ENCODE data around the gene CDC6.

CDC6 gene

DNA sequence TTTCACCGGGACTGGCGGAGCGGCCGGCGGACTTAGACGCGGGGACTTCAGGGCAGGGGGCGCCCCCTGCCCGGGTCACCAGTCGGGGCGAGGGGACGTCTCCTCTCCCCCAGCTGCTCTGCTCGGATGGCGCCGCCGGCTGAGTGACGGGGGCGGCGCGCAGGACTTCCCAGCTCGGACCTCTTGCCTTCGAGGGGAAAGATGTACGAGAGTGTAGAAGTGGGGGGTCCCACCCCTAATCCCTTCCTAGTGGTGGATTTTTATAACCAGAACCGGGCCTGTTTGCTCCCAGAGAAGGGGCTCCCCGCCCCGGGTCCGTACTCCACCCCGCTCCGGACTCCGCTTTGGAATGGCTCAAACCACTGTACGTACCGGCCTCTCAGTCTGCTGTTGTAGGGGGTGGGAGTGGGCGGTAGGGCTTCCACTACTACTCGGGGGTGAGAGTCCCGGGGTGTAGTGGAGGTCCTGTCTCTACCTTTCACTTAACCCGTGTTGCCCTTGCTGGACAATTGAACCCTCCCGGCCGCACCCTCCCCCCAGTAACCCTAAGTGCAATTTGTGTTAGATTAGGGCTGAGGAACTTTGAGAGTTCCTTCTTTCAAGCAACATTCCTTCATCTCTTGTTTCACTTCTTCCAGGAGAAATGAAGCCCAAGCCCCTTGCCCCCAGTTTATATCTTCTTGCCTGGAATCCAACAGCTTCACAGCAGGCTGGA, 55.0 kb downstream of the CDC6 start:
- no peak for TF ChIP-seq MAX (IDR thresholded peaks at IDR 0.05)
- TF ChIP-seq, protein P1, sequence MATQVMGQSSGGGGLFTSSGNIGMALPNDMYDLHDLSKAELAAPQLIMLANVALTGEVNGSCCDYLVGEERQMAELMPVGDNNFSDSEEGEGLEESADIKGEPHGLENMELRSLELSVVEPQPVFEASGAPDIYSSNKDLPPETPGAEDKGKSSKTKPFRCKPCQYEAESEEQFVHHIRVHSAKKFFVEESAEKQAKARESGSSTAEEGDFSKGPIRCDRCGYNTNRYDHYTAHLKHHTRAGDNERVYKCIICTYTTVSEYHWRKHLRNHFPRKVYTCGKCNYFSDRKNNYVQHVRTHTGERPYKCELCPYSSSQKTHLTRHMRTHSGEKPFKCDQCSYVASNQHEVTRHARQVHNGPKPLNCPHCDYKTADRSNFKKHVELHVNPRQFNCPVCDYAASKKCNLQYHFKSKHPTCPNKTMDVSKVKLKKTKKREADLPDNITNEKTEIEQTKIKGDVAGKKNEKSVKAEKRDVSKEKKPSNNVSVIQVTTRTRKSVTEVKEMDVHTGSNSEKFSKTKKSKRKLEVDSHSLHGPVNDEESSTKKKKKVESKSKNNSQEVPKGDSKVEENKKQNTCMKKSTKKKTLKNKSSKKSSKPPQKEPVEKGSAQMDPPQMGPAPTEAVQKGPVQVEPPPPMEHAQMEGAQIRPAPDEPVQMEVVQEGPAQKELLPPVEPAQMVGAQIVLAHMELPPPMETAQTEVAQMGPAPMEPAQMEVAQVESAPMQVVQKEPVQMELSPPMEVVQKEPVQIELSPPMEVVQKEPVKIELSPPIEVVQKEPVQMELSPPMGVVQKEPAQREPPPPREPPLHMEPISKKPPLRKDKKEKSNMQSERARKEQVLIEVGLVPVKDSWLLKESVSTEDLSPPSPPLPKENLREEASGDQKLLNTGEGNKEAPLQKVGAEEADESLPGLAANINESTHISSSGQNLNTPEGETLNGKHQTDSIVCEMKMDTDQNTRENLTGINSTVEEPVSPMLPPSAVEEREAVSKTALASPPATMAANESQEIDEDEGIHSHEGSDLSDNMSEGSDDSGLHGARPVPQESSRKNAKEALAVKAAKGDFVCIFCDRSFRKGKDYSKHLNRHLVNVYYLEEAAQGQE (IDR thresholded peaks at IDR 0.05; ENCODE audit: low read depth) = no peak
- TF ChIP-seq ZBTB7A (IDR thresholded peaks at IDR 0.05; ENCODE audit: low read depth) = no peak
- TF ChIP-seq FOXM1 (IDR thresholded peaks at IDR 0.05; ENCODE audit: borderline replicate concordance, low read depth) = no peak
- TF ChIP-seq EP300 (IDR thresholded peaks at IDR 0.05; ENCODE audit: borderline replicate concordance) = no peak
- no peak for TF ChIP-seq CREB1 (IDR thresholded peaks at IDR 0.05; ENCODE audit: low read depth)
- TF ChIP-seq YY1 (IDR thresholded peaks at IDR 0.05; ENCODE audit: low read depth) = no peak
- no peak for TF ChIP-seq USF1 (IDR thresholded peaks at IDR 0.05)
- TF ChIP-seq TAF1 (IDR thresholded peaks at IDR 0.05; ENCODE audit: low read depth) = no peak
- no peak for TF ChIP-seq EGR1 (IDR thresholded peaks at IDR 0.05)
- no peak for TF ChIP-seq TEAD4 (IDR thresholded peaks at IDR 0.05)
- no peak for TF ChIP-seq CEBPB (IDR thresholded peaks at IDR 0.05)
- TF ChIP-seq RAD21 (IDR thresholded peaks at IDR 0.05; ENCODE audit: low read depth) = no peak
- no peak for TF ChIP-seq NFIC (IDR thresholded peaks at IDR 0.05)

DNA sequence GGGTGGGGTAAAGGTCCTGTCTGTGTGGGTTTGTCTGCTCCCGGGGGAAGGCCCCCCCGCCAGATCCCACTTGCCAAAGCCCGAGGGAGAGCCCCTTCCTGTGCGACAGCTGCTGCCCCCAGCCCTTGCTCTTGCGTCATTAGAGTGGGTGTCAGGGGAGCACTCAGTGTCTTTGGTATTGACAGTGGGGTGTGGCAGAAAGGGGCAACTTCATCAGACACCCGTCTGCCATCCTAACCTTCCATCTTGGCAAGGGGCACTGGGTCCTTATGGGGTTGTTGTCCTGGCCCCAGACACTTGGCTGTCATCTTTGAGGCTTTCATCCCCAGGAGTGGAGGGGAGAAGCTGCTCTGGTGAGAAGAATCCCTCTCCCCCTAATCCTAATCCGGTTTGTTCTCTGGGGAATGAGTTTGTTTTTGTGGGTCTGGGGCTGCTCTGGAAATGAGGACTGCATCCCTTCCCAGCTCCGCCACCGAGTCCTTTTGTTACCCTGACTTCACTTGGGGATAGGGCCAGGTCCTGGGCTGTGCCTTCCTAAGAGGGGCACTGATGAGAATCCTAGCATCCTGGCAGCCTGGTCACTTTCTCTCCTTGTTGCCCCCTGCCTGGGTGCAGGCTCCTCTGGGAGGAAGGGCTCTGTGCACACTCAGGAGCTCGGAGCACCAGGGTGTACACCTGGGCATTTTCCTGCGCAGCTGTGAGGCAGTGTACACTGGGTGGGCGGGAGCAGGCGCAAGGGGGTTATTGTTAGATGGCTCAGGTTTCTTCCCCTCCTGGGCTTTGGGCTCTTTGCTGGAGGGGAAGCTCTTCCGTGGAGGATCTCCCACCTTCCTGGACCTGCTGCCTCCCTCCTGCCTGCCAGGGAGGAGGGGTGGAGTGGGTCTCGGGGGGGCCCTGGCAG, 55.8 kb downstream of the CDC6 start:
- TF ChIP-seq NFIC (IDR thresholded peaks at IDR 0.05) = no peak
- no peak for TF ChIP-seq TEAD4 (IDR thresholded peaks at IDR 0.05)
- TF ChIP-seq, protein P1 (IDR thresholded peaks at IDR 0.05; ENCODE audit: low read depth) = no peak
- no peak for TF ChIP-seq EP300 (IDR thresholded peaks at IDR 0.05; ENCODE audit: borderline replicate concordance)
- no peak for TF ChIP-seq TAF1 (IDR thresholded peaks at IDR 0.05; ENCODE audit: low read depth)
- no peak for TF ChIP-seq YY1 (IDR thresholded peaks at IDR 0.05; ENCODE audit: low read depth)
- TF ChIP-seq CEBPB (IDR thresholded peaks at IDR 0.05) = no peak
- no peak for TF ChIP-seq USF1 (IDR thresholded peaks at IDR 0.05)
- TF ChIP-seq MAX (IDR thresholded peaks at IDR 0.05) = no peak
- no peak for TF ChIP-seq ZBTB7A (IDR thresholded peaks at IDR 0.05; ENCODE audit: low read depth)
- TF ChIP-seq EGR1 (IDR thresholded peaks at IDR 0.05) = no peak
- TF ChIP-seq CREB1 (IDR thresholded peaks at IDR 0.05; ENCODE audit: low read depth) = no peak
- TF ChIP-seq RAD21 (IDR thresholded peaks at IDR 0.05; ENCODE audit: low read depth) = no peak
- no peak for TF ChIP-seq FOXM1 (IDR thresholded peaks at IDR 0.05; ENCODE audit: borderline replicate concordance, low read depth)
- TF ChIP-seq TCF12 (IDR thresholded peaks at IDR 0.05; ENCODE audit: low read depth) = no peak

GRCh38 chr17:40344421-40345160, 56.9 kb downstream of the CDC6 start:
- TF ChIP-seq FOXM1 (IDR thresholded peaks at IDR 0.05; ENCODE audit: borderline replicate concordance, low read depth) = no peak
- 0 out of 2 replicates have a peak, but pooled peaks have one; percentile 2 for TF ChIP-seq ZBTB7A (IDR thresholded peaks at IDR 0.05; ENCODE audit: low read depth)
- TF ChIP-seq USF1 (IDR thresholded peaks at IDR 0.05) = no peak
- TF ChIP-seq MAX (IDR thresholded peaks at IDR 0.05) = no peak
